SK-N-SH treated with all-trans-retinoic acid at 6 μM for 48 hours (cell line): ENCODE results near the gene FBXW4.

ENCODE experiments used
- ATAC-seq: fragments of 200-7000 bp; cut with Tn5 transposase; 3 replicates; pipeline ENCODE4 v1.9.1; 2020; ENCODE audit warnings: mild to moderate bottlenecking, moderate library complexity
- BACH2 ChIP-seq: fragments of 250-450 bp; sonication (Bioruptor Pico); IDR thresholded peaks from 2 replicates; pipeline ENCODE4 v1.9.0; 2021; ENCODE audit warnings: mild to moderate bottlenecking, borderline replicate concordance
- CSDC2 ChIP-seq: fragments of 250-450 bp; sonication (Bioruptor Pico); IDR thresholded peaks from 2 replicates; pipeline ENCODE4 v1.5.0; 2020; ENCODE audit warnings: mild to moderate bottlenecking, moderate library complexity
- ESRRG ChIP-seq: fragments of 250-450 bp; sonication (Bioruptor Pico); IDR thresholded peaks from 2 replicates; pipeline ENCODE4 v1.6.1; 2021; ENCODE audit warnings: mild to moderate bottlenecking
- GLIS3 ChIP-seq: fragments of 250-450 bp; sonication (Bioruptor Pico); IDR thresholded peaks from 2 replicates; pipeline ENCODE4 v1.5.0; 2020; ENCODE audit warnings: mild to moderate bottlenecking, moderate library complexity
- ISL1 ChIP-seq: fragments of 250-450 bp; sonication (Bioruptor Pico); IDR thresholded peaks from 2 replicates; pipeline ENCODE4 v2.1.2; 2022; ENCODE audit warnings: mild to moderate bottlenecking, moderate library complexity
- OSR1 ChIP-seq: fragments of 250-450 bp; sonication (Bioruptor Pico); IDR thresholded peaks from 2 replicates; pipeline ENCODE4 v1.8.0; 2022; ENCODE audit warnings: moderate library complexity, mild to moderate bottlenecking, inconsistent platforms
- PPARA ChIP-seq: fragments of 250-450 bp; sonication (Bioruptor Pico); IDR thresholded peaks from 2 replicates; pipeline ENCODE4 v1.5.0; 2020; ENCODE audit warnings: mild to moderate bottlenecking, borderline replicate concordance
- RARB ChIP-seq: fragments of 250-450 bp; sonication (Bioruptor Pico); IDR thresholded peaks from 2 replicates; pipeline ENCODE4 v1.8.0; 2021; ENCODE audit warnings: mild to moderate bottlenecking, moderate library complexity
- TCF4 ChIP-seq: fragments of 250-450 bp; sonication (Bioruptor Pico); IDR thresholded peaks from 2 replicates; pipeline ENCODE4 v1.8.0; 2021; ENCODE audit warnings: mild to moderate bottlenecking, moderate library complexity, borderline replicate concordance
- TOX ChIP-seq: fragments of 250-450 bp; sonication (Bioruptor Pico); IDR thresholded peaks from 2 replicates; pipeline ENCODE4 v1.8.0; 2021; ENCODE audit warnings: mild to moderate bottlenecking, moderate library complexity, borderline replicate concordance
- ZC3H10 ChIP-seq: fragments of 250-450 bp; sonication (Bioruptor Pico); IDR thresholded peaks from 2 replicates; pipeline ENCODE4 v1.5.1; 2021; ENCODE audit warnings: mild to moderate bottlenecking, moderate library complexity
- ZFP3 ChIP-seq: fragments of 250-450 bp; sonication (Bioruptor Pico); IDR thresholded peaks from 2 replicates; pipeline ENCODE4 v1.5.0; 2020; ENCODE audit warnings: mild to moderate bottlenecking, moderate library complexity
- ZFP30 ChIP-seq: fragments of 450-650 bp; formaldehyde crosslinking; IDR thresholded peaks from 2 replicates; pipeline ENCODE4 v1.5.0; 2022; ENCODE audit warnings: mild to moderate bottlenecking, moderate library complexity
- ZNF565 ChIP-seq: fragments of 450-650 bp; formaldehyde crosslinking; conservative IDR thresholded peaks from 2 replicates; pipeline ENCODE4 v1.5.0; 2020; ENCODE audit warnings: low read depth, mild to moderate bottlenecking, moderate library complexity
- ZNF70 ChIP-seq: fragments of 450-650 bp; formaldehyde crosslinking; IDR thresholded peaks from 2 replicates; pipeline ENCODE4 v1.5.0; 2020; ENCODE audit warnings: mild to moderate bottlenecking, moderate library complexity
- ZNF8 ChIP-seq: fragments of 450-650 bp; formaldehyde crosslinking; IDR thresholded peaks from 2 replicates; pipeline ENCODE4 v1.5.0; 2020; ENCODE audit warnings: mild to moderate bottlenecking, moderate library complexity
- TF ChIP-seq, protein P1 (sequence below): fragments of 250-450 bp; sonication (Bioruptor Pico); IDR thresholded peaks from 2 replicates; pipeline ENCODE4 v1.8.0; 2020; ENCODE audit warnings: mild to moderate bottlenecking, moderate library complexity, borderline replicate concordance
- TF ChIP-seq, protein P2 (sequence below): fragments of 250-450 bp; sonication (Bioruptor Pico); IDR thresholded peaks from 2 replicates; pipeline ENCODE4 v1.5.1; 2021; ENCODE audit warnings: mild to moderate bottlenecking, moderate library complexity
- TF ChIP-seq, protein P3 (sequence below): fragments of 250-450 bp; sonication (Bioruptor Pico); IDR thresholded peaks from 2 replicates; pipeline ENCODE4 v1.5.0; 2020; ENCODE audit warnings: mild to moderate bottlenecking, moderate library complexity
- TF ChIP-seq, protein P4 (sequence below): fragments of 250-450 bp; sonication (Bioruptor Pico); IDR thresholded peaks from 2 replicates; pipeline ENCODE4 v1.8.0; 2021; ENCODE audit warnings: low read depth, mild to moderate bottlenecking, moderate library complexity, borderline replicate concordance

FBXW4 gene

DNA sequence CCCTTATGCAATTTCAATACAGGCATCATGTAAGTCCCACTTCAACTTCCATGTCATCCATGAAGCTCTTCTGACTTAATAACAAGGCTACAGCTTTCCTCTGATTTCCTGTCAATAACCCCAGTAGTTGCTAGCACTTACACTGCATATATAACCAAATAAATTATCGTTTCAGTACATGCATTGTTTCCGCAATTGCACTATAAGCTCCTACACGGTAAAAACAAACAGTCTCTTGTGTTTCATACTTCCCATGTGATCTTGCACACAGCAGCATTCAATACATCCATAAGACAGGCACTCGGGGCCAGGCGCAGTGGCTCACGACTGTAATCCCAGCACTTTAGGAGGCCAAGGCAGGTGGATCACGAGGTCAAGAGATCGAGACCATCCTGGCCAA, 41.4 kb downstream of the FBXW4 start:
- ATAC-seq: no peak
- no peak for TF ChIP-seq RARB (CRISPR knock-in tag)
- TF ChIP-seq ZFP30: no peak
- no peak for TF ChIP-seq PPARA (CRISPR knock-in tag)
- TF ChIP-seq, protein P1, sequence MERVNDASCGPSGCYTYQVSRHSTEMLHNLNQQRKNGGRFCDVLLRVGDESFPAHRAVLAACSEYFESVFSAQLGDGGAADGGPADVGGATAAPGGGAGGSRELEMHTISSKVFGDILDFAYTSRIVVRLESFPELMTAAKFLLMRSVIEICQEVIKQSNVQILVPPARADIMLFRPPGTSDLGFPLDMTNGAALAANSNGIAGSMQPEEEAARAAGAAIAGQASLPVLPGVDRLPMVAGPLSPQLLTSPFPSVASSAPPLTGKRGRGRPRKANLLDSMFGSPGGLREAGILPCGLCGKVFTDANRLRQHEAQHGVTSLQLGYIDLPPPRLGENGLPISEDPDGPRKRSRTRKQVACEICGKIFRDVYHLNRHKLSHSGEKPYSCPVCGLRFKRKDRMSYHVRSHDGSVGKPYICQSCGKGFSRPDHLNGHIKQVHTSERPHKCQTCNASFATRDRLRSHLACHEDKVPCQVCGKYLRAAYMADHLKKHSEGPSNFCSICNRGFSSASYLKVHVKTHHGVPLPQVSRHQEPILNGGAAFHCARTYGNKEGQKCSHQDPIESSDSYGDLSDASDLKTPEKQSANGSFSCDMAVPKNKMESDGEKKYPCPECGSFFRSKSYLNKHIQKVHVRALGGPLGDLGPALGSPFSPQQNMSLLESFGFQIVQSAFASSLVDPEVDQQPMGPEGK (CRISPR knock-in tag): no peak
- no peak for TF ChIP-seq ZNF565 (CRISPR knock-in tag)
- no peak for TF ChIP-seq ZC3H10 (CRISPR knock-in tag)
- no peak for TF ChIP-seq ESRRG (CRISPR knock-in tag)
- no peak for TF ChIP-seq OSR1 (CRISPR knock-in tag)
- TF ChIP-seq, protein P2, sequence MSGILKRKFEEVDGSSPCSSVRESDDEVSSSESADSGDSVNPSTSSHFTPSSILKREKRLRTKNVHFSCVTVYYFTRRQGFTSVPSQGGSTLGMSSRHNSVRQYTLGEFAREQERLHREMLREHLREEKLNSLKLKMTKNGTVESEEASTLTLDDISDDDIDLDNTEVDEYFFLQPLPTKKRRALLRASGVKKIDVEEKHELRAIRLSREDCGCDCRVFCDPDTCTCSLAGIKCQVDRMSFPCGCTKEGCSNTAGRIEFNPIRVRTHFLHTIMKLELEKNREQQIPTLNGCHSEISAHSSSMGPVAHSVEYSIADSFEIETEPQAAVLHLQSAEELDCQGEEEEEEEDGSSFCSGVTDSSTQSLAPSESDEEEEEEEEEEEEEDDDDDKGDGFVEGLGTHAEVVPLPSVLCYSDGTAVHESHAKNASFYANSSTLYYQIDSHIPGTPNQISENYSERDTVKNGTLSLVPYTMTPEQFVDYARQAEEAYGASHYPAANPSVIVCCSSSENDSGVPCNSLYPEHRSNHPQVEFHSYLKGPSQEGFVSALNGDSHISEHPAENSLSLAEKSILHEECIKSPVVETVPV (CRISPR knock-in tag): no peak
- no peak for TF ChIP-seq ZFP3 (CRISPR knock-in tag)
- TF ChIP-seq ZNF8 (CRISPR knock-in tag): no peak
- TF ChIP-seq ZNF70 (CRISPR knock-in tag): no peak
- no peak for TF ChIP-seq ISL1 (CRISPR knock-in tag)
- no peak for TF ChIP-seq TCF4 (CRISPR knock-in tag)
- TF ChIP-seq, protein P3, sequence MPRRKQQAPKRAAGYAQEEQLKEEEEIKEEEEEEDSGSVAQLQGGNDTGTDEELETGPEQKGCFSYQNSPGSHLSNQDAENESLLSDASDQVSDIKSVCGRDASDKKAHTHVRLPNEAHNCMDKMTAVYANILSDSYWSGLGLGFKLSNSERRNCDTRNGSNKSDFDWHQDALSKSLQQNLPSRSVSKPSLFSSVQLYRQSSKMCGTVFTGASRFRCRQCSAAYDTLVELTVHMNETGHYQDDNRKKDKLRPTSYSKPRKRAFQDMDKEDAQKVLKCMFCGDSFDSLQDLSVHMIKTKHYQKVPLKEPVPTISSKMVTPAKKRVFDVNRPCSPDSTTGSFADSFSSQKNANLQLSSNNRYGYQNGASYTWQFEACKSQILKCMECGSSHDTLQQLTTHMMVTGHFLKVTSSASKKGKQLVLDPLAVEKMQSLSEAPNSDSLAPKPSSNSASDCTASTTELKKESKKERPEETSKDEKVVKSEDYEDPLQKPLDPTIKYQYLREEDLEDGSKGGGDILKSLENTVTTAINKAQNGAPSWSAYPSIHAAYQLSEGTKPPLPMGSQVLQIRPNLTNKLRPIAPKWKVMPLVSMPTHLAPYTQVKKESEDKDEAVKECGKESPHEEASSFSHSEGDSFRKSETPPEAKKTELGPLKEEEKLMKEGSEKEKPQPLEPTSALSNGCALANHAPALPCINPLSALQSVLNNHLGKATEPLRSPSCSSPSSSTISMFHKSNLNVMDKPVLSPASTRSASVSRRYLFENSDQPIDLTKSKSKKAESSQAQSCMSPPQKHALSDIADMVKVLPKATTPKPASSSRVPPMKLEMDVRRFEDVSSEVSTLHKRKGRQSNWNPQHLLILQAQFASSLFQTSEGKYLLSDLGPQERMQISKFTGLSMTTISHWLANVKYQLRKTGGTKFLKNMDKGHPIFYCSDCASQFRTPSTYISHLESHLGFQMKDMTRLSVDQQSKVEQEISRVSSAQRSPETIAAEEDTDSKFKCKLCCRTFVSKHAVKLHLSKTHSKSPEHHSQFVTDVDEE: no peak
- TF ChIP-seq, protein P4, sequence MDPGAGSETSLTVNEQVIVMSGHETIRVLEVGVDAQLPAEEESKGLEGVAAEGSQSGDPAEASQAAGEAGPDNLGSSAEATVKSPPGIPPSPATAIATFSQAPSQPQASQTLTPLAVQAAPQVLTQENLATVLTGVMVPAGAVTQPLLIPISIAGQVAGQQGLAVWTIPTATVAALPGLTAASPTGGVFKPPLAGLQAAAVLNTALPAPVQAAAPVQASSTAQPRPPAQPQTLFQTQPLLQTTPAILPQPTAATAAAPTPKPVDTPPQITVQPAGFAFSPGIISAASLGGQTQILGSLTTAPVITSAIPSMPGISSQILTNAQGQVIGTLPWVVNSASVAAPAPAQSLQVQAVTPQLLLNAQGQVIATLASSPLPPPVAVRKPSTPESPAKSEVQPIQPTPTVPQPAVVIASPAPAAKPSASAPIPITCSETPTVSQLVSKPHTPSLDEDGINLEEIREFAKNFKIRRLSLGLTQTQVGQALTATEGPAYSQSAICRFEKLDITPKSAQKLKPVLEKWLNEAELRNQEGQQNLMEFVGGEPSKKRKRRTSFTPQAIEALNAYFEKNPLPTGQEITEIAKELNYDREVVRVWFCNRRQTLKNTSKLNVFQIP (CRISPR knock-in tag): no peak
- TF ChIP-seq BACH2 (CRISPR knock-in tag): no peak
- no peak for TF ChIP-seq CSDC2 (CRISPR knock-in tag)
- no peak for TF ChIP-seq GLIS3 (CRISPR knock-in tag)
- no peak for TF ChIP-seq TOX

DNA sequence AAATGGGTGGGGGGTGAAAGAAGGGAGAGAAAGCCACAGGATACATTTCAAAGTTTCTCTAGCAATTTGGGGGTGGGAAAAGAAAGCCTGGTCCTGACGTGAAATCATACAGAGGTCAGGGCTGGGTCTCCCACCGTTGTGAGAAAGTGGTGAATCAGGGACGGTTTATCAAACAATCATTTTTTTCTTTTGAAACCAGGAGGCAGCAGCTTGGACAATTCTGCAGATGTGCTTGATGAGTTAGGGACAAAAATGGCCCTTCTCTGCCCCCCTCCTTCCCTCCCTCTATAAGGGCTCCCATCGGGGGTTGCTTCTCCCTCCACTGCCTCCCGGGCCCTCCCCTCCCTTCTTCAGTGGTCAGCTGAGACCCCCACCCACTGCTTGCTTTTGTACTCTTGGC, 43.6 kb downstream of the FBXW4 start:
- ATAC-seq: no peak
- TF ChIP-seq CSDC2 (CRISPR knock-in tag) (no peak), TOX (no peak), OSR1 (CRISPR knock-in tag) (no peak), ZC3H10 (CRISPR knock-in tag) (no peak), RARB (CRISPR knock-in tag) (no peak), ZFP30 (no peak), ESRRG (CRISPR knock-in tag) (no peak), PPARA (CRISPR knock-in tag) (no peak), TCF4 (CRISPR knock-in tag) (no peak), BACH2 (CRISPR knock-in tag) (no peak), ZNF8 (CRISPR knock-in tag) (no peak), GLIS3 (CRISPR knock-in tag) (no peak), ZFP3 (CRISPR knock-in tag) (no peak), ZNF565 (CRISPR knock-in tag) (no peak)
- TF ChIP-seq, protein P1 (CRISPR knock-in tag): no peak
- TF ChIP-seq, protein P3: no peak
